Neural cell (in vitro differentiated cells): ENCODE measurements around the gene SERINC5.

Experiments
- CTCF ChIP-seq: fragments of 450-650 bp; IDR thresholded peaks from 2 replicates; pipeline ENCODE4 v1.5.1; 2014; ENCODE audit warnings: antibody characterized with exemption, mild to moderate bottlenecking, moderate library complexity; ENCODE audit not compliant: poor library complexity, severe bottlenecking
- EP300 ChIP-seq: fragments of 450-650 bp; conservative IDR thresholded peaks from 2 replicates; pipeline ENCODE4 v1.6.1; 2014; ENCODE audit warnings: antibody characterized with exemption, mild to moderate bottlenecking, moderate library complexity; ENCODE audit not compliant: poor library complexity, severe bottlenecking
- EZH2 ChIP-seq: fragments of 200-600, 300-800 bp; shearing (Covaris generic), sonication (generic); IDR thresholded peaks from 2 replicates; pipeline ENCODE4 v1.6.1; 2014; ENCODE audit warnings: antibody characterized with exemption, low read length, borderline replicate concordance, mild to moderate bottlenecking; ENCODE audit not compliant: insufficient read depth, poor library complexity, severe bottlenecking
- MXI1 ChIP-seq: fragments of 450-650 bp; conservative IDR thresholded peaks from 2 replicates; pipeline ENCODE4 v1.6.1; 2014; ENCODE audit warnings: antibody characterized with exemption, mild to moderate bottlenecking; ENCODE audit not compliant: poor library complexity, severe bottlenecking
- POLR2AphosphoS5 ChIP-seq: IDR thresholded peaks from 2 replicates; pipeline ENCODE4 v1.6.1; 2012
- RAD21 ChIP-seq: fragments of 450-650 bp; conservative IDR thresholded peaks from 2 replicates; pipeline ENCODE4 v1.6.1; 2014; ENCODE audit warnings: antibody characterized with exemption, mild to moderate bottlenecking, moderate library complexity
- REST ChIP-seq: IDR thresholded peaks from 2 replicates; pipeline ENCODE4 v1.6.1; 2012; ENCODE audit warnings: borderline replicate concordance
- SMC3 ChIP-seq: fragments of 450-650 bp; conservative IDR thresholded peaks from 2 replicates; pipeline ENCODE4 v1.6.1; 2014; ENCODE audit warnings: antibody characterized with exemption, mild to moderate bottlenecking, moderate library complexity; ENCODE audit not compliant: poor library complexity
- TAF1 ChIP-seq: IDR thresholded peaks from 2 replicates; pipeline ENCODE4 v1.6.1; 2012; ENCODE audit warnings: low read depth

- TF ChIP-seq POLR2AphosphoS5 (no peak), EZH2 (no peak), RAD21 (no peak), CTCF (no peak), SMC3 (no peak), TAF1 (no peak), REST (no peak), EP300 (no peak), MXI1 (no peak)
These were observed 18.6 kb downstream of the SERINC5 start for GRCh38 chr5:80237243-80237642.
